Transverse colon (tissue), 4 donors: ENCODE results near the gene TTLL9. TPM values are rescaled to one million over a fixed set of nuclear protein-coding genes. Genes with fewer than 3 reads are reported as not detected.

Experiments
- DNase-seq: peaks from one replicate; pipeline ENCODE4 v3.0.0-alpha.2; 2019
- H3K27ac ChIP-seq, 4 donors: fragments of 200-600 bp; sonication (generic); 2 replicates each; pipeline ENCODE4 v1.5.1; 2016 to 2018; ENCODE audit warnings: inconsistent platforms in 4 of 4
- H3K27me3 ChIP-seq: fragments of 200-600 bp; sonication (generic); 2 replicates; pipeline ENCODE4 v1.5.1; 2017; ENCODE audit warnings: inconsistent platforms
- H3K36me3 ChIP-seq, 4 donors: fragments of 200-600 bp; sonication (generic); 2 replicates each; pipeline ENCODE4 v1.5.1; 2017 to 2019; ENCODE audit warnings: inconsistent platforms in 4 of 4
- H3K4me1 ChIP-seq, 4 donors: fragments of 200-600 bp; sonication (generic); 2 replicates each; pipeline ENCODE4 v1.5.1; 2017 to 2020; ENCODE audit warnings: inconsistent platforms in 4 of 4
- H3K4me3 ChIP-seq, 4 donors: fragments of 200-600 bp; sonication (generic); 1 replicate in 1 of 4; 2 replicates in 3 of 4; pipeline versions ENCODE4 v1.5.1 to v1.6.1; 2017 to 2019; ENCODE audit warnings: inconsistent platforms in 4 of 4
- H3K9me3 ChIP-seq, 2 donors: fragments of 200-600 bp; sonication (generic); 2 replicates each; pipeline ENCODE4 v1.5.1; 2017 to 2019; ENCODE audit warnings: inconsistent platforms in 2 of 2
- EP300 ChIP-seq: sonication (generic); formaldehyde crosslinking; IDR thresholded peaks from one replicate; pipeline ENCODE4 v1.6.1; 2017; ENCODE audit warnings: antibody characterized with exemption, low read depth
- POLR2A ChIP-seq: fragments of 450-650 bp; IDR thresholded peaks from one replicate; pipeline ENCODE4 v1.6.1; 2016; ENCODE audit warnings: antibody characterized with exemption, mild to moderate bottlenecking, moderate library complexity
- POLR2AphosphoS5 ChIP-seq, 3 donors: sonication (generic); formaldehyde crosslinking; IDR thresholded peaks; one replicate each; pipeline ENCODE4 v1.6.1; 2016; ENCODE audit warnings: antibody characterized with exemption in 3 of 3
- WGBS, 2 donors: methylation state at CpG; one replicate each; pipeline ENCODE4 v1.1.5; 2018; ENCODE audit warnings: low coverage in 1 of 2; 5-methylcytosine and 5-hydroxymethylcytosine counted together
- in situ Hi-C, 4 donors: fragments of 200-750 bp; cut with MboI; loops; one replicate each; pipeline versions ENCODE4 v1.15.0 to v1.15.1; 2017; ENCODE audit warnings: low sequenced_read_pairs in 3 of 4, low pct_ligation_motif_present in 1 of 4, low pct_unique_long_range_greater_than_20kb in 1 of 4
- intact Hi-C: fragments of 100-400 bp; cut with DNase I; formaldehyde crosslinking; loops from one replicate; pipeline ENCODE4 v1.15.1; 2023; ENCODE audit warnings: low total_unique reads
- total RNA-seq, 4 donors: library from RNA; depleted of rRNA; stranded (reverse); fragments of >200 nt; gene quantifications; one replicate each; pipeline ENCODE4 v1.1.0, GENCODE V29; 2016
- TF ChIP-seq, protein P1 (sequence below), 5 experiments: fragments of 200-600 bp in 3 of 5; fragments of 450-650 bp in 2 of 5; sonication (generic) in 3 of 5; IDR thresholded peaks; 1 replicate in 2 of 5; 2 replicates in 3 of 5; pipeline ENCODE4 v1.5.1; 2016 to 2017; ENCODE audit warnings: antibody characterized with exemption in 5 of 5, inconsistent platforms in 3 of 5, mild to moderate bottlenecking in 2 of 5, moderate library complexity in 1 of 5

TTLL9 gene
- total RNA-seq, 4 donors from 2014 or later, result not detected

DNA sequence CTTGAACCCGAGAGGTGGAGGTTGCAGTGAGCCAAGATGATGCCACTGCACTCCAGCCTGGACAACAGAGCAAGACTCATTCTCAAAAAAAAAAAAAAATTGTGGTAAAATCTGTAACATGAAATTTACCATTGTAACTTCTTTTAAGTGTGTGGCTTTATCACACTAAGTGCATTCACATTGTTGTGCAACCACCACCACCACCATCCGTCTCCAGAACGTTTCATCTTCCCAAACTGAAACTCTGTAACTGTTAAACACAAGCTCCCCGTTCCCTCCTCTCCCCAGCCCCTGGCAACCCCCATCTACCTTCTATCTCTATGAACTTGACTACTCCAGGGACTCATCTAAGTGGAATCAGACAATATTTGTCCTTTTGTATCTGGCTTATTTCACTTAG is 51.7 kb downstream of the TTLL9 start:
- Histone ChIP-seq H3K9me3 (no peaks in the 10 kb centered on the region), H3K4me3 (no peak overlapping the region), H3K27ac (no peak overlapping the region), H3K36me3 (no peaks in the 10 kb centered on the region), H3K27me3 (peaks cover 9% of the 10 kb centered on the region), H3K4me1 (no peaks in the 10 kb centered on the region)
- DNase-seq, result no peak
- WGBS, 2 donors, result 75 to 81% methylated on average over 4 of the region's 4 CpGs
- intact Hi-C loops, result no loop called here
- TF ChIP-seq EP300 (no peak), POLR2AphosphoS5 (IDR thresholded peaks at IDR 0.05) (no peak), POLR2A (no peak)
- TF ChIP-seq, protein P1, sequence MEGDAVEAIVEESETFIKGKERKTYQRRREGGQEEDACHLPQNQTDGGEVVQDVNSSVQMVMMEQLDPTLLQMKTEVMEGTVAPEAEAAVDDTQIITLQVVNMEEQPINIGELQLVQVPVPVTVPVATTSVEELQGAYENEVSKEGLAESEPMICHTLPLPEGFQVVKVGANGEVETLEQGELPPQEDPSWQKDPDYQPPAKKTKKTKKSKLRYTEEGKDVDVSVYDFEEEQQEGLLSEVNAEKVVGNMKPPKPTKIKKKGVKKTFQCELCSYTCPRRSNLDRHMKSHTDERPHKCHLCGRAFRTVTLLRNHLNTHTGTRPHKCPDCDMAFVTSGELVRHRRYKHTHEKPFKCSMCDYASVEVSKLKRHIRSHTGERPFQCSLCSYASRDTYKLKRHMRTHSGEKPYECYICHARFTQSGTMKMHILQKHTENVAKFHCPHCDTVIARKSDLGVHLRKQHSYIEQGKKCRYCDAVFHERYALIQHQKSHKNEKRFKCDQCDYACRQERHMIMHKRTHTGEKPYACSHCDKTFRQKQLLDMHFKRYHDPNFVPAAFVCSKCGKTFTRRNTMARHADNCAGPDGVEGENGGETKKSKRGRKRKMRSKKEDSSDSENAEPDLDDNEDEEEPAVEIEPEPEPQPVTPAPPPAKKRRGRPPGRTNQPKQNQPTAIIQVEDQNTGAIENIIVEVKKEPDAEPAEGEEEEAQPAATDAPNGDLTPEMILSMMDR (IDR thresholded peaks at IDR 0.05), result no peak
- in situ Hi-C loops, result no loop called here

DNA sequence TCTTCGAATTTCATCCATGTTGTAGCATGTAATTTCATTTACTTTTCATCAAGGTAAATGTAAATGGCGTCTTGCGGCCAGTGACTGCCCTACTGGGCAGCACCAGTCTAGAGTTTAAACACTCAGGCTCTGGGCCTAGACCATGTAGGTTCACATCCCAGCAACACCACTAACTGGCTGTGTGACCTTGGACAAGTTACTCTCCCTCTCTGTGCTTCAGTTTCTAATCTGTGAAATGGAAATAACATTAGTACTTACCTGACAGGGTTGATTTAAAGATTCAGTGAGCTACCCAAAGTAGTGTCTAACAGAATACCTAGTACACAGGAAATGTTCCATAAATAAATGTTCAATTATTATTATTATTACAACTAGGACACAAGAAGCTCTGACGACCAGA is 52.2 kb downstream of the TTLL9 start:
- WGBS, 2 donors, result 87 to 91% methylated on average over 4 of the region's 4 CpGs
- H3K9me3 ChIP-seq, result no peaks in the 10 kb centered on the region

DNA sequence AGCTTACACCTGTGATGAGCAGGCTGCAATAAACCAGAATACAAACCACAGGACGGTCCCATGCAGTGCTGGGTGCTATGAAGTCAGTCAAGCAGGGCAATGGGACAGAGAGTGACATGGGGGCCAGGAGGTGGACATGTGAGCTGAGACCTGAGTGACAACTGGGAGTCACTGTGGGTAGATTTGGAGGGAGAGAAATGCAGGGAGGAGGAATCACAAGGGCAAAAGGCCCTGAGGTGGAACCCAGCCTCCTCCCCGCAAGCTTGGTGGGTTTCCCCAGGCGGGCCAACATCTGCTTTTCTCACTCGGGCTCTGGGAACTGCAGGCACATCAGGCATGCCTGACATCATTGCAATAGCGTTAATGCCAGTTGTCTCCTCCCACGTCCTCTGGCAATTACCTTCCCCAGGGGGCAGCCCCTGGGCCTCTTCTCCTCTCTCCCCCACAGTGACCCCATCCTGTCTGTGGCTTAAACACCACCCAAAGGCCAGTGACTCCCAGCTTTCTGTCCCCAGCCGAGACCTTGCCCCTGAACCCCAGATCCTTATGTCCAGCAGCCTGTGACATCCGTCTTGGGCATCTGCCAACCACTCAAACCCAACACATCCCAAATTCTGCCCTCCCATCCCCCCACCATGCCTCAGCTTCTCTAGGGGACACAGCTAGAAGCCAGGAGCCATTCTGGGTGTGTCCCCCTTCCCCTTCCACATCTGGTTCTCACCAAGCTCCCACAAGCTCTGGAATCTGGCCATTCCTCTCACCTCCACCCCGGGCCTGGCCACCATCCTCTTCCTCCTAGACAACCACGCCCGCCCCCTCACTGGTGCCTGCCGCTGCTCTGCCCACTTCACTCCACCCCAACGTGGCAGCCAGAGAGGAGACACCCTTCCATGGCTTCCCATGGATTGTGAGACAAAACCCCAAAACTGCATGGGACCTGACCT is 53.2 kb downstream of the TTLL9 start:
- H3K36me3 ChIP-seq, result no peaks in the 10 kb centered on the region
- TF ChIP-seq EP300 (no peak), POLR2A (no peak), POLR2AphosphoS5 (IDR thresholded peaks at IDR 0.05) (no peak)
- TF ChIP-seq, protein P1 (IDR thresholded peaks at IDR 0.05), result no peak
- intact Hi-C loops, result no loop called here
- WGBS, 2 donors, result 48 to 67% methylated on average over 1 to 13 of the region's 13 CpGs
- DNase-seq, result no peak
- H3K27ac ChIP-seq, result no peak overlapping the region
- in situ Hi-C loops, result no loop called here
- no peaks in the 10 kb centered on the region for H3K4me1 ChIP-seq
- H3K4me3 ChIP-seq, result no peak overlapping the region
- H3K9me3 ChIP-seq, result no peaks in the 10 kb centered on the region
- peaks cover 6% of the 10 kb centered on the region for H3K27me3 ChIP-seq

More for the DNA sequence above, 52.2 kb downstream of the TTLL9 start:
- H3K36me3 ChIP-seq, result no peaks in the 10 kb centered on the region
- H3K4me3 ChIP-seq, result no peak overlapping the region
- H3K27ac ChIP-seq, result no peak overlapping the region
- TF ChIP-seq EP300, result no peak
- TF ChIP-seq POLR2A, result no peak
- TF ChIP-seq, protein P1 (IDR thresholded peaks at IDR 0.05), result no peak
- no peak for TF ChIP-seq POLR2AphosphoS5 (IDR thresholded peaks at IDR 0.05)
- H3K4me1 ChIP-seq, result no peaks in the 10 kb centered on the region
- peaks cover 10% of the 10 kb centered on the region for H3K27me3 ChIP-seq
- in situ Hi-C loops, result no loop called here
- intact Hi-C loops, result no loop called here
- DNase-seq, result no peak

DNA sequence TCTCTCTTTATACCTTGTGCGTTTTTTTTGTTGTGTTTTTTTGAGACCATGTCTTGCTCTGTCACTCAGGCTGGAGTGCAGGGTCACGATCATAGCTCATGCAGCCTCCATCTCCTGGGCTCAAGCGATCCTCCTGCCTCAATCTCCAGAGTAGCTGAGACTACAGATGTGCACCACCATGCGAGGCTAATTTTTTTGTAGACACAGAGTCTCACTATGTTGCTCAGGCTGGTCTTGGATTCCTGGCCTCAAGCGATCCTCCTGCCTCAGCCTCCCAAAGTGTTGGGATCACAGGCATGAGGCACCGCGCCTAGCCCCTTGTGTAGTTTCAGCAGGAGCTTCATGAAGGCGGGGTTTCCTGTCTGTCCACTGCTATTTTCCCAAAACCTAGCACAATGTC is 54.1 kb downstream of the TTLL9 start:
- Histone ChIP-seq H3K27ac (no peak overlapping the region), H3K4me3 (no peak overlapping the region), H3K27me3 (peaks cover 11% of the 10 kb centered on the region), H3K9me3 (no peaks in the 10 kb centered on the region), H3K4me1 (no peaks in the 10 kb centered on the region), H3K36me3 (no peaks in the 10 kb centered on the region)
- TF ChIP-seq POLR2AphosphoS5 (IDR thresholded peaks at IDR 0.05) (no peak), EP300 (no peak), POLR2A (no peak)
- TF ChIP-seq, protein P1 (IDR thresholded peaks at IDR 0.05), result no peak
- intact Hi-C loops (no loop called here), in situ Hi-C loops (no loop called here)
- no peak for DNase-seq
- WGBS, 2 donors, result 80 to 89% methylated on average over 4 to 8 of the region's 8 CpGs
